Panc1 (cell line): ENCODE results near the gene IL16. TPM values are rescaled to one million over a fixed set of nuclear protein-coding genes. Genes with fewer than 3 reads are reported as not detected.

ENCODE experiments used
- ATAC-seq: fragments of 200-7000 bp; cut with Tn5 transposase; 2 replicates; pipeline ENCODE4 v1.9.1; 2020; ENCODE audit warnings: mild to moderate bottlenecking, moderate library complexity
- BruUV-seq: library from RNA; stranded (reverse); fragments of 400-500 nt; replicated peaks from 2 replicates; lab custom pipeline; 2021; lab: Mats Ljungman, UMichigan
- CTCF ChIA-PET: fragments of 300-600 bp; sonication (Branson Sonifier 250); formaldehyde crosslinking; loops from one replicate; lab custom pipeline; 2022; ENCODE audit warnings: antibody characterized with exemption; lab: Charles Lee
- POLR2A ChIA-PET: fragments of 300-600 bp; sonication (Branson Sonifier 250); formaldehyde crosslinking; loops from one replicate; lab custom pipeline; 2022; ENCODE audit warnings: antibody characterized with exemption; lab: Charles Lee
- DNase-seq: peaks from one replicate; pipeline ENCODE4 v3.0.0-alpha.2; 2010; ENCODE audit warnings: low read depth, low spot score
- H3K27ac ChIP-seq: 2 replicates; pipeline ENCODE4 v1.5.1; 2011; ENCODE audit warnings: mild to moderate bottlenecking, low read length, inconsistent platforms
- H3K27me3 ChIP-seq: fragments of 200-500 bp; sonication (Bioruptor generic); 2 replicates; pipeline ENCODE4 v1.6.0; 2014; ENCODE audit warnings: low read length, inconsistent platforms; ENCODE audit not compliant: control insufficient read depth, insufficient read depth
- H3K36me3 ChIP-seq: fragments of 200-500 bp; sonication (Bioruptor generic); 2 replicates; pipeline ENCODE4 v1.5.1; 2014; ENCODE audit warnings: inconsistent platforms, mild to moderate bottlenecking, low read length, moderate library complexity; ENCODE audit not compliant: control insufficient read depth, insufficient read depth
- H3K4me1 ChIP-seq: 2 replicates; pipeline ENCODE4 v1.5.1; 2011; ENCODE audit warnings: inconsistent platforms, mild to moderate bottlenecking, low read length, moderate library complexity; ENCODE audit not compliant: control insufficient read depth, insufficient read depth
- H3K4me3 ChIP-seq, 2 experiments: 2 replicates each; pipeline ENCODE4 v1.5.1; 2011 to 2012; ENCODE audit warnings: low read depth in 2 of 2, low read length in 2 of 2, mild to moderate bottlenecking in 2 of 2, inconsistent platforms in 1 of 2, moderate library complexity in 1 of 2
- H3K9me3 ChIP-seq: fragments of 200-500 bp; sonication (Bioruptor generic); 2 replicates; pipeline ENCODE4 v1.5.1; 2014; ENCODE audit warnings: low read depth, mild to moderate bottlenecking, inconsistent platforms, low read length, moderate library complexity; ENCODE audit not compliant: control insufficient read depth, insufficient read depth
- POLR2AphosphoS5 ChIP-seq: IDR thresholded peaks from 2 replicates; pipeline ENCODE4 v1.6.1; 2012; ENCODE audit warnings: mild to moderate bottlenecking, low read depth, low read length, moderate library complexity
- SIN3A ChIP-seq: IDR thresholded peaks from 2 replicates; pipeline ENCODE4 v1.6.1; 2012; ENCODE audit warnings: low read depth, mild to moderate bottlenecking, low read length, moderate library complexity, borderline replicate concordance; ENCODE audit not compliant: insufficient read depth
- TCF7L2 ChIP-seq: IDR thresholded peaks from 2 replicates; pipeline ENCODE4 v1.6.1; 2011; ENCODE audit warnings: mild to moderate bottlenecking, low read depth, low read length, inconsistent platforms
- in situ Hi-C: cut with HindIII; loops from 2 replicates; pipeline ENCODE4 v1.10.0; 2016; ENCODE audit warnings: low sequenced_read_pairs, low pct_unique_long_range_greater_than_20kb
- intact Hi-C: fragments of 100-400 bp; cut with micrococcal nuclease; formaldehyde crosslinking; loops from one replicate; pipeline ENCODE4 v1.10.0; 2022; ENCODE audit not compliant: unreplicated experiment
- total RNA-seq: library from RNA; stranded (reverse); gene quantifications from one replicate; pipeline ENCODE4 v1.2.1, GENCODE V29; 2021; ENCODE audit not compliant: unreplicated experiment
- TF ChIP-seq, protein P1 (sequence below), 2 experiments: IDR thresholded peaks; 2 replicates each; pipeline ENCODE4 v1.6.1; 2011 to 2012; ENCODE audit warnings: low read depth in 2 of 2, control low read depth in 1 of 2, low read length in 1 of 2, mild to moderate bottlenecking in 1 of 2, moderate library complexity in 1 of 2; ENCODE audit not compliant: insufficient read depth in 1 of 2
- TF ChIP-seq, protein P2 (sequence below): fragments of 450-650 bp; IDR thresholded peaks from 2 replicates; pipeline ENCODE4 v1.5.1; 2017; ENCODE audit warnings: mild to moderate bottlenecking

Gene IL16
- total RNA-seq, 1 experiment from 2014 or later: 1.0 TPM

DNA sequence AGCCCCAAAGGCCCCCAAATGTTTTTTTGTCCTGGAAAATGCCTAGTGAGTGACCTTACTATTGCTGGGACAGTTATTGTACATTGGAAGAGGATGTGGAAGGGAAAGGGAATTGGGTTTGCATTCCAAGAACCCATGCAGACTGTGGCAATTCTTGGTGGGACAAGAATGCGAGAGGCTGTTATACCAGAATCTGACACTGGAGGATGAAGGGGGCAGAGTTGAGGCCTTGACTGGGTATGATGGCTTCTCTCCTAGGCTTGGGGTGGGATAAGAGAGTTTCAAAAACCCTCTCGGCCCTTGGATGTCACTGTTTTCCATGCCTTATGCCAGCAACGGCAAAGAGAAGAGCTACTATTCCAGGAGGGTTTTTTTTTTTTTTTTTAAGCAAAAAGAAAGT lies 25.3 kb downstream of the IL16 start:
- intact Hi-C loops (no loop called here), in situ Hi-C loops (no loop called here)
- Histone ChIP-seq H3K27me3 (peaks cover 3% of the 10 kb centered on the region), H3K4me3 (no peak overlapping the region), H3K27ac (no peak overlapping the region), H3K36me3 (no peaks in the 10 kb centered on the region), H3K4me1 (no peaks in the 10 kb centered on the region), H3K9me3 (no peaks in the 10 kb centered on the region)
- no peak for ATAC-seq
- BruUV-seq: no TSS peak
- DNase-seq: no peak
- ChIA-PET POLR2A (no interaction called here), CTCF (no interaction called here)
- TF ChIP-seq TCF7L2 (no peak), SIN3A (no peak), POLR2AphosphoS5 (no peak)
- TF ChIP-seq, protein P1, sequence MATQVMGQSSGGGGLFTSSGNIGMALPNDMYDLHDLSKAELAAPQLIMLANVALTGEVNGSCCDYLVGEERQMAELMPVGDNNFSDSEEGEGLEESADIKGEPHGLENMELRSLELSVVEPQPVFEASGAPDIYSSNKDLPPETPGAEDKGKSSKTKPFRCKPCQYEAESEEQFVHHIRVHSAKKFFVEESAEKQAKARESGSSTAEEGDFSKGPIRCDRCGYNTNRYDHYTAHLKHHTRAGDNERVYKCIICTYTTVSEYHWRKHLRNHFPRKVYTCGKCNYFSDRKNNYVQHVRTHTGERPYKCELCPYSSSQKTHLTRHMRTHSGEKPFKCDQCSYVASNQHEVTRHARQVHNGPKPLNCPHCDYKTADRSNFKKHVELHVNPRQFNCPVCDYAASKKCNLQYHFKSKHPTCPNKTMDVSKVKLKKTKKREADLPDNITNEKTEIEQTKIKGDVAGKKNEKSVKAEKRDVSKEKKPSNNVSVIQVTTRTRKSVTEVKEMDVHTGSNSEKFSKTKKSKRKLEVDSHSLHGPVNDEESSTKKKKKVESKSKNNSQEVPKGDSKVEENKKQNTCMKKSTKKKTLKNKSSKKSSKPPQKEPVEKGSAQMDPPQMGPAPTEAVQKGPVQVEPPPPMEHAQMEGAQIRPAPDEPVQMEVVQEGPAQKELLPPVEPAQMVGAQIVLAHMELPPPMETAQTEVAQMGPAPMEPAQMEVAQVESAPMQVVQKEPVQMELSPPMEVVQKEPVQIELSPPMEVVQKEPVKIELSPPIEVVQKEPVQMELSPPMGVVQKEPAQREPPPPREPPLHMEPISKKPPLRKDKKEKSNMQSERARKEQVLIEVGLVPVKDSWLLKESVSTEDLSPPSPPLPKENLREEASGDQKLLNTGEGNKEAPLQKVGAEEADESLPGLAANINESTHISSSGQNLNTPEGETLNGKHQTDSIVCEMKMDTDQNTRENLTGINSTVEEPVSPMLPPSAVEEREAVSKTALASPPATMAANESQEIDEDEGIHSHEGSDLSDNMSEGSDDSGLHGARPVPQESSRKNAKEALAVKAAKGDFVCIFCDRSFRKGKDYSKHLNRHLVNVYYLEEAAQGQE (IDR thresholded peaks at IDR 0.05; ENCODE audit: insufficient read depth in 1 of 2, low read depth in 2 of 2, low read length in 1 of 2): no peak
- TF ChIP-seq, protein P2, sequence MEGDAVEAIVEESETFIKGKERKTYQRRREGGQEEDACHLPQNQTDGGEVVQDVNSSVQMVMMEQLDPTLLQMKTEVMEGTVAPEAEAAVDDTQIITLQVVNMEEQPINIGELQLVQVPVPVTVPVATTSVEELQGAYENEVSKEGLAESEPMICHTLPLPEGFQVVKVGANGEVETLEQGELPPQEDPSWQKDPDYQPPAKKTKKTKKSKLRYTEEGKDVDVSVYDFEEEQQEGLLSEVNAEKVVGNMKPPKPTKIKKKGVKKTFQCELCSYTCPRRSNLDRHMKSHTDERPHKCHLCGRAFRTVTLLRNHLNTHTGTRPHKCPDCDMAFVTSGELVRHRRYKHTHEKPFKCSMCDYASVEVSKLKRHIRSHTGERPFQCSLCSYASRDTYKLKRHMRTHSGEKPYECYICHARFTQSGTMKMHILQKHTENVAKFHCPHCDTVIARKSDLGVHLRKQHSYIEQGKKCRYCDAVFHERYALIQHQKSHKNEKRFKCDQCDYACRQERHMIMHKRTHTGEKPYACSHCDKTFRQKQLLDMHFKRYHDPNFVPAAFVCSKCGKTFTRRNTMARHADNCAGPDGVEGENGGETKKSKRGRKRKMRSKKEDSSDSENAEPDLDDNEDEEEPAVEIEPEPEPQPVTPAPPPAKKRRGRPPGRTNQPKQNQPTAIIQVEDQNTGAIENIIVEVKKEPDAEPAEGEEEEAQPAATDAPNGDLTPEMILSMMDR: no peak

DNA sequence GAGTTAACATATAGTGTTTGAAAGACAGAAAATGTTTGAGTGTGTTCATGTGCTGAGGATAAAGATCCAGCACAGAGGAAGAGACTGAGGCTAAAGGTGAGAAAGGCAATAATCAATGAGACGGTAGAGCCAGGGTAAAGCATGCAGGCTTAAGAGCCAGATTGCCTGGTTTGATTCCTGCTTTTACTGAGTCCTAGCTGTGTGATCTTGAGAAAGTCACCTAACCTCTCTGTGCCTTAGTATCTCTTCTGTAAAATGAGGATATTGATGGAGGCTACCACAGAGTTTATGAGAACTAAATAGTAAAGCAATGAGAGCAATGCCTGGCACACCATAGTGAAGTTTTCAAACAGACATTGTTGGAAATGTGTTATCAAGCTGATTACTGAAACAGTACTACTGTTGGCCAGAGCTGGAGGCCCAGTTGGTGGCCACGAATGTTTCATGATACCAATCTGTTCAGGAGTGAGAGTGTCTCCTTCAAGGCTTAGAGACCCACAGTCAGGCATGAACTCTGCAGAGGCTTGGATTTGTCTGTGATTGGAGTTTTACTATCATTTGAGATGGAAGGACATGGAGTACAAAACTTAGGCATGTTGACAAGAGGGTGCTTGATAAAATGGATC lies 26.8 kb downstream of the IL16 start:
- intact Hi-C loops: no loop called here
- ChIA-PET CTCF (no interaction called here), POLR2A (no interaction called here)
- Histone ChIP-seq H3K9me3 (no peaks in the 10 kb centered on the region), H3K27me3 (no peaks in the 10 kb centered on the region; the same call in 1 of the 2 replicates), H3K36me3 (no peaks in the 10 kb centered on the region), H3K4me1 (no peaks in the 10 kb centered on the region), H3K27ac (no peak overlapping the region), H3K4me3 (no peak overlapping the region)
- in situ Hi-C loops: no loop called here
- no peak for DNase-seq
- TF ChIP-seq SIN3A (no peak), POLR2AphosphoS5 (no peak), TCF7L2 (no peak)
- TF ChIP-seq, protein P2: no peak
- TF ChIP-seq, protein P1 (IDR thresholded peaks at IDR 0.05; ENCODE audit: insufficient read depth in 1 of 2, low read depth in 2 of 2, low read length in 1 of 2): no peak
- ATAC-seq: no peak
- no TSS peak for BruUV-seq
